ENCODE measurements around the gene KRTAP5-8.

DNA sequence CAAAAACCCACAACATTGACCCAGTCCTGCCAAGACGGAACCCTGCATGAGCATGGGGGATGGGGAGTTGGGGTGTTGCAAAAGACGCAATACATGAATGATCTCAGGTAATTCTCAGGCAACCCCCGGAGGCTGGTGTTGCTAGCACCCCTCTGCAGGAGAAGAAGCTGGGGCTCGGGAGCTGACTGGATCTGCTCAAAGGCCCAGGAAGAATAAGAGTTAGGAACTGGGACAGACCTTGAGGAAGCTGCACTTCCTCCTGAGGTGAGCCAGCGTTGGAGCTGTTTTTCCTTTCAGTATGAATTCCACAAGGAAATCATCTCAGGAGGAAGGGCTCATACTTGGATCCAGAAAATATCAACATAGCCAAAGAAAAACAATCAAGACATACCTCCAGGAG lies 10.3 kb downstream of the KRTAP5-8 start, which contains the start of gene KRTAP5-9:
- TF ChIP-seq SP1 (IDR thresholded peaks at IDR 0.05) (no peak), CTBP1 (IDR thresholded peaks at IDR 0.05; ENCODE audit: borderline replicate concordance) (no peak), SUZ12 (IDR thresholded peaks at IDR 0.05) (no peak), FOXM1 (IDR thresholded peaks at IDR 0.05; ENCODE audit: borderline replicate concordance) (no peak), BHLHE40 (IDR thresholded peaks at IDR 0.05; ENCODE audit: borderline replicate concordance) (no peak), HDGF (IDR thresholded peaks at IDR 0.05; ENCODE audit: borderline replicate concordance) (no peak), TARDBP (IDR thresholded peaks at IDR 0.05) (no peak), NFRKB (IDR thresholded peaks at IDR 0.05) (no peak), L3MBTL2 (conservative IDR thresholded peaks at IDR 0.05) (no peak)
